ENCODE results near the gene CPNE8.

The CPNE8 gene

GRCh38 chr12:38628288-38628687, 277.1 kb downstream of the CPNE8 start:
- no peak overlapping the region for H3K4me3 ChIP-seq (ENCODE audit: low read depth, low read length)
- TF ChIP-seq POLR2A (IDR thresholded peaks at IDR 0.05; ENCODE audit: extremely low read depth, insufficient read length), result no peak
- TF ChIP-seq MAX (IDR thresholded peaks at IDR 0.05; ENCODE audit: low read depth, low read length), result no peak
- no peak for TF ChIP-seq CTCF (IDR thresholded peaks at IDR 0.05; ENCODE audit: low read depth, low read length)
- no peak for TF ChIP-seq MYC (IDR thresholded peaks at IDR 0.05; ENCODE audit: low read depth, low read length)
- no peak for DNase-seq (ENCODE audit: low read depth)

- no peak overlapping the region for H3K4me3 ChIP-seq (ENCODE audit: low read depth, low read length)
- DNase-seq (ENCODE audit: low read depth), result no peak
Measured at GRCh38 chr12:38625306-38625705, 280.1 kb downstream of the CPNE8 start.

GRCh38 chr12:38614171-38614570, 291.2 kb downstream of the CPNE8 start:
- no peak for DNase-seq (ENCODE audit: low read depth)
- H3K4me3 ChIP-seq (ENCODE audit: low read depth, low read length), result no peak overlapping the region
- no peak for TF ChIP-seq CTCF (IDR thresholded peaks at IDR 0.05; ENCODE audit: low read depth, low read length)
- TF ChIP-seq MYC (IDR thresholded peaks at IDR 0.05; ENCODE audit: low read depth, low read length), result no peak
- no peak for TF ChIP-seq POLR2A (IDR thresholded peaks at IDR 0.05; ENCODE audit: extremely low read depth, insufficient read length)
- no peak for TF ChIP-seq MAX (IDR thresholded peaks at IDR 0.05; ENCODE audit: low read depth, low read length)

More at GRCh38 chr12:38625306-38625705, 280.1 kb downstream of the CPNE8 start:
- TF ChIP-seq CTCF (IDR thresholded peaks at IDR 0.05; ENCODE audit: low read depth, low read length) (no peak), MYC (IDR thresholded peaks at IDR 0.05; ENCODE audit: low read depth, low read length) (no peak), POLR2A (IDR thresholded peaks at IDR 0.05; ENCODE audit: extremely low read depth, insufficient read length) (no peak), MAX (IDR thresholded peaks at IDR 0.05; ENCODE audit: low read depth, low read length) (no peak)

- DNase-seq (ENCODE audit: low read depth), result no peak
- TF ChIP-seq MYC (IDR thresholded peaks at IDR 0.05; ENCODE audit: low read depth, low read length) (no peak), CTCF (IDR thresholded peaks at IDR 0.05; ENCODE audit: low read depth, low read length) (no peak), POLR2A (IDR thresholded peaks at IDR 0.05; ENCODE audit: extremely low read depth, insufficient read length) (no peak), MAX (IDR thresholded peaks at IDR 0.05; ENCODE audit: low read depth, low read length) (no peak)
- no peak overlapping the region for H3K4me3 ChIP-seq (ENCODE audit: low read depth, low read length)
Measured at GRCh38 chr12:38610808-38611350, 294.5 kb downstream of the CPNE8 start.

- no peak for DNase-seq (ENCODE audit: low read depth)
- no peak for TF ChIP-seq POLR2A (IDR thresholded peaks at IDR 0.05; ENCODE audit: extremely low read depth, insufficient read length)
- TF ChIP-seq MAX (IDR thresholded peaks at IDR 0.05; ENCODE audit: low read depth, low read length), result no peak
- TF ChIP-seq MYC (IDR thresholded peaks at IDR 0.05; ENCODE audit: low read depth, low read length), result no peak
- TF ChIP-seq CTCF (IDR thresholded peaks at IDR 0.05; ENCODE audit: low read depth, low read length), result no peak
- no peak overlapping the region for H3K4me3 ChIP-seq (ENCODE audit: low read depth, low read length)
Measured at GRCh38 chr12:38607295-38607694, 298.1 kb downstream of the CPNE8 start.
